NCI-H1417 treated with DMSO at 0.1 percent for 48 hours (cell line): Measurements from ENCODE around the gene SLC6A2.

Experiments used
- DNase-seq: peaks from one replicate; lab custom pipeline; 2025; lab: John Stamatoyannopoulos, UW

The SLC6A2 gene

GRCh38 chr16:55647798-55648197, 8.0 kb upstream of the SLC6A2 start:
- DNase-seq = no peak

GRCh38 chr16:55651841-55652824, 3.7 kb upstream of the SLC6A2 start:
- no peak for DNase-seq

DNA sequence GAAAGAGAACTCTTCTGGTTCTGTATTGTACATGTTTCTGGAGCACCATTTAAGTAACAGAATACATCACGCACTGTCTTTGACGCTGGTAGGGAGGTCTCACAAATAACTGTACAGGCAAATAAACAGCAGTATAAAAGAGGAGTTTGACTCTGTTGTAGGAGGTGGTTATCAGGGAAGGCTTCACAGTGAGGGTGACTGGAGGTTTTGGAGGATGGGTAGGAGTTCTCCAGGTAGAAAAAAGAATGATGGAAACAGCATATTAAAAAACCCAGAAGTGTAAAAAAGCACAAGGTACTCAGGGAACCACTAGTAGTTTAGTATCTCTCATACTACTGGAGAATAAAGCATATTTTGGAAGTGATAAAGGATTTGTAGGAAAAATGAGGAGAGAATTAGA, 2.7 kb upstream of the SLC6A2 start:
- DNase-seq = no peak

DNA sequence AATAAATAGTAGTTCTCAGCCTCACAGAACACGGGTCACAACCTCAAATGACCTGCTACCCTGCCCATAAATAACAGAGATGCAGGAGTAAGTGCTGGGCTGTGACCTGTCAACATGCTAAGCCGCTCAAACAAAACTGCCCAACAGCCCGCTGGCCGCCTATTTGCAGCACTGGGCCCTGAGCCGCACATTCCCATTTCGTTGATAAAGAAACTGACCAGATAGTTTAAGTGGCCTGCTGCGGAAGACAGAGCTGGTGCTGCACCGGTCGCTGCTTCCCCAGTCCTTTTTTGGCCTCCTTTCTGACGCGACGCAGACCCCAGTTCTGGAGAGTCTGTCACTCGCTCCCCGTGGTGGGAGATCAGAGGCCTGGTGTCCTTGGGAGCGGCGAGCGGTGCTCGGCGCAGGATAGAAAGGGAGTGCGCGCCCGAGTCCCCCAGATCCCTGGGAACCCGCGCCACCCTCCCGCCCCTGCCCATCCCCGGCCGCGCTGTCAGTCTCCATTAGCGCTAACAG, 349 bp upstream of the SLC6A2 start:
- no peak for DNase-seq

DNA sequence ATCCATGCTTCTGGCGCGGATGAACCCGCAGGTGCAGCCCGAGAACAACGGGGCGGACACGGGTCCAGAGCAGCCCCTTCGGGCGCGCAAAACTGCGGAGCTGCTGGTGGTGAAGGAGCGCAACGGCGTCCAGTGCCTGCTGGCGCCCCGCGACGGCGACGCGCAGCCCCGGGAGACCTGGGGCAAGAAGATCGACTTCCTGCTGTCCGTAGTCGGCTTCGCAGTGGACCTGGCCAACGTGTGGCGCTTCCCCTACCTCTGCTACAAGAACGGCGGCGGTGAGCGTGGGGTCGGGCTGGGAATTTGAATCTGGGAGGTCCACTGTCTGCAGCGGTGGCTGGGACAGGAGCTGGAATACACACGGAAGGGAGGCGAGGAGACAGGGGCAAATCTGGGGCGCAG, 904 bp downstream of the SLC6A2 start:
- no peak for DNase-seq

- no peak for DNase-seq
These were observed 1.8 kb downstream of the SLC6A2 start for GRCh38 chr16:55657616-55658015.

DNA sequence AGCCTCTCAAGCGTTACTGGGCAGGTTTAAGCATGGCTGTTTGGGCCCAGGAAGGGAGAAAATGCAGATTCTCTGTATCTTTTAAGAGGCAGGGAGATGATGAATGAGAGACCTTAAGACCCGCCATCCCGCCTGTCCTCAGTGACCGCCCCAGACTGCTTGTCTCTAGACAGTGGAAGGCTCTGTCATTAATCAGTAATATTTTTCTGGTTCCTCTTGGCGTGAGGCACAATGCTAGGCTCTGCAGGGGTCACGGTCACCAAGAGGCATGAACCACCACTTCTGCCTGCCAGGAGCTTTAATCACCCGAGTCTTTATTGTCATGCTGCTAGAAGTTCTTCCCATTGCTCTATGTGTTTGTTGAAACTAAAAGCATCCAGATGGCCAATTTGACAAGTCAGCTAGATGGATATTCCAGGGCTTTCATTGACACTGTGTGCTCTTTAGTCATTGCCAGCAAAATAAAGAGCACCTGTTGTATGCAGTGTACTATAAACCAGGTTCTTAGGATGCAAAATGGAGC, 3.2 kb downstream of the SLC6A2 start:
- DNase-seq = no peak

GRCh38 chr16:55660026-55660425, 4.2 kb downstream of the SLC6A2 start:
- DNase-seq = no peak

DNA sequence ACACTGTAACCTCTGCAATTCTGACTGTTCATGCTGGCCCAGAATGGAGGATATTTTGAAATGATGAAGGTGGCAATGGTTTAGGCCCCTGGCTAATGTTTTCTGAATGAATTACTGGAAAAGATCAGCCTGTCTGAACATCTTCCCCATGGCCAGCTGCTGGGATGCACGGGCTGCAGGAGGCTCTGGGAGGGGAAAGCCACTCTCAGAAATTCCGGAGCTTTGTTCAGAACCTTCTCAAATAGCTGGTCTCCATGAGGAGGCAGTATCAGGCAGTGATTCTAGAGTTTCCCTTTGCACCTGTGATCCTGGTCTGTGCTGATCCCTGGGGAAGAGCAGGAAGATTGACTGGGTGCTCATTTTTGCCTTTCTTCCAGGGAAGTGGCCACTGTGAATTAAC, 5.0 kb downstream of the SLC6A2 start:
- no peak for DNase-seq

DNA sequence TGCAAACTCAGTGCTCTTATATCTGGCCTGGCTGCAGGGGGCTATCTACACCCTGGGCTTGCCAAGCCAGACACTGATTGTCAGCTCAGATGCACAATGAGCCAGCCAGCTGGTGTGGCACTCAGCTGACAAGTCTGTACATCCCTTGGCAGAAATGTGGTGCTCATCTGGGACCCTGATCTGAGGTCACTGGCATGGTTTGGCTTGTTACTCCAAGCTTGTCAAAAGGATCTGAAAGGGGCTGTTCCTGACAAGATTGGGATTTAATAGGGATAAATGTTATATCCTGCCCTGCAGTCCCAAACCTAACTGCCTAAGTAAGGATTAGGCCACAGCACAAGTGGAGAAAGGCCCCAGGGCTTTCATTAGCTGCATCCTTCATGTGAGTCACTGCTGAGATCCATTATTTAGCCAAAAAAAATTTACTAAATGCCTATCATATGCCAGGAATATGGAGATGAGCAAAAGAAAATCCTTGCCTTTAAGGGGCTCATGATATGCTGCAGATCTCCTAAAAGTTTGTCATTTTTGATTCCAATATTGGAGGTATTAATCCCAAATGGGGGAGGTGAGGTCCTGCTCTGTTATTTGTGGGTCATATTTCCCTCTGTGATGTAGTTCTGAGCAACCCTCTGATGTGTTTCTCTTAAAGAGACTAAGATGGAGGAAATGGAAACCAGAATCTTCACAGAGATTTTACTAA, 6.3 kb downstream of the SLC6A2 start:
- no peak for DNase-seq

DNA sequence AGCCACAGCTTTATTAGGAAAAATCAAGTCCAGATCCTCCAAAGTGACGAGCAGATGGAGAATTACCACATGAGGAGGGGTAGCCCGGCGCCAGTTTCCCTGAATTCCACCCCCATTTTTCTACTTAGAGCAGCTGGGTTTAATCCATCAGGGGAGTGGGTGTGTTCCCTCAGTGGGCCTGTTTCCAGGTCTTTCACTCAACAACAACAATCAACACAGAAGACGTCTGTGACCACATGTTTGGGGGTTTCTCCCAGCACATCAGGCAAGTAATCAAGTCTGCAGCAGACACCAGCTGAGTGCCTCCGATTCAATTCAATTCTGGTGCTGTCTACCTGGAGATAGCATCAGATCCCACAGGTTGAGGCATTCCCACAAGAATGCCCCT, 6.8 kb downstream of the SLC6A2 start:
- no peak for DNase-seq

GRCh38 chr16:55663225-55663624, 7.4 kb downstream of the SLC6A2 start:
- no peak for DNase-seq

DNA sequence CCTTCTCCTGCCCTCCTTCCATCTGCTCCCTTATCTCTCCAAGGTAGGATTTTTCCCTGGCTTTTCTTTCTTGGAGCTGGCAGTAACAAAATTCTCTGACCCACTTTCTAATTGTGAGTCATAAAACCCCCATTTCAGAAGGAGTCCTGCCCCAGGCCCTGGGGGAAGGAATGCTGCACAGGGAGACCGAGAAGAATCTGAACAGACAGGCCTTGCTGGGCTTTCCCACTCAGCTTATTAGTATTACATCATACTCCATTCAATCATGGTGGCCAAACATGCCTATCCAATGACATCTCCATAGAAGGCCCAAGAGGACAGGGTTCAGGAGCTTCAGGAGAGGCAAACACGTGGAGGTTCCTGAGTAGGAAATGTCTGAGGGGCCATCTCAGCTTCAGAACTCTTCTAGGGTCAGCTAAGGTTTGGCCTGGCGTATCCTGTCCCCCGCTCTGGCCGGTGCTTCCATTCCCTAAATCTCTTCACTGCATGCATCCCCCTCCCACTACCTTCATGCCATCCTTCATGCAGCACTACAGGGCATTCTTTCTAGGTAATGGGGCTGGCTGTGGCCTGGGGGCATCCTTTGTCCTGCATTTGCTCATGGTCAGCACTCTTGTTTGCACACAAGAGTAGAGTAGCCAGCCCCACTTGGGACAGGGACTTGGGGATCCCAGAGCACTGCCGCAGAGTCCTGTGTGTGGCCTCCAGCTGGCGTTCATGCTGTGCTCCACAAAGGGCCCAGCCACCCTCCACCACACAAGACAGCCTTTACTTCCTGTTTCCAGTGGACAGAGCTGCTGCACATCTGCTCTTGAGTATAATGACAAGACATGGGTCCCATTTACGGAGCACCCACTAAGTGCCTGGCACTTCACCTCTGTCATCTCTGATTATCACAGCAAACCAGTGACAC, 8.2 kb downstream of the SLC6A2 start:
- DNase-seq = no peak

GRCh38 chr16:55664786-55665407, 9.1 kb downstream of the SLC6A2 start:
- DNase-seq = no peak

DNA sequence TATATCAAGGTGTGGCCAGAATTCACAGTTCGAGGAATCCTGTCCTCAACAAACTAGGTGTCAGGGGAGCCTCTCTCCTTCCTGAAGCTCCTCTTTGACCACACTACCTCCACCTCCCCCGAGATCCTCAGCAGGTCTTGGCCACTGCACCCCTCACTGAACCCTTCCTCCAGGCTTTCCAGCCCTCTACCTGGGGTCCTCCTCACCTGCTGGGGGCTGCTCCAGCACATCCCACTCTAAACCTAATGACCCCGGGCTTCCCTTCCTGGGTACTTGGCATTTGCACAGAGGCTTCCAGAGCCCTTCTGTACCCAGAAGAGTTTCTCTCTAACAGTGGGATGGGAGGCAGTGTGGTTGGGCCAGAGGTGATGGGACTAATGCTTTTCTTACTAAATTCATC, 9.7 kb downstream of the SLC6A2 start:
- DNase-seq = no peak

DNA sequence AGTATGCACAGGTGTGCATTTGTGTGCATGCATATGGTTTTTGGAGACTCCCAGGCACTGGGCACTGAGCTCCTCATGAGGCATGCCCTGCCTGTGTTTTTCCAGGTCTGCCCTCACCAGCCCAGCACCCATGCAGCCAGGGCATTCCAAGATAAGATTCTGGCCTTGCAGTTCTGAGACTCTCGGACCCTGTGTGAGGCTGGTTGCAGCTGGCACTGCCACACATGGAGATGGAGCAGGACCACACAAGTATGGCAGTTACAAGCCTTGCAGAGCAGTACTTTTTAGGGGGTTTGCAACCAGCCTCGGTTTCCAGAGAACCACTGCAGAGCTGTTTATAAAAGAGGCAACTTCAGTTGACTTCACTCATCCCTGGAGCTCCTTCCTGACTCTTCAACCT, 10.2 kb downstream of the SLC6A2 start:
- DNase-seq = no peak

DNA sequence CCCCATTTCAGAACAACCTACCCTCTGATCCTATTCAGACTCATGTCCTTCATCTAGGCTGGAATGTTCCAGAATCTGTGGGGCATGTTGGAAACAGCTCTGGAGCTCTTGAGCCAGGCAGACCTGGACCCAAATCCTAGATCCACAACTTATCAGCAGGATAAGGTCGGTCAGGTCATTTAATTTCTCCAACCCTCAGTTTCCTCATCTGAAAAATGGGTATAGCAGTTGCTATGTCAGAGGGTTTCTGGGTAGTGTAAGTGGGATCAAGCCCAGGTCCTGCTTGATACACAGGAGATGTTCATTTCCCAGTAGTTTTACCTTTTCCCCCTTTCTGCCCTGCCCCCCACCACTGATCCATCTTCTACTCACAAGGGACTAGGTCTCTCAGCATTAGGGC, 12.0 kb downstream of the SLC6A2 start:
- no peak for DNase-seq

GRCh38 chr16:55668340-55669281, 12.8 kb downstream of the SLC6A2 start:
- DNase-seq = no peak

DNA sequence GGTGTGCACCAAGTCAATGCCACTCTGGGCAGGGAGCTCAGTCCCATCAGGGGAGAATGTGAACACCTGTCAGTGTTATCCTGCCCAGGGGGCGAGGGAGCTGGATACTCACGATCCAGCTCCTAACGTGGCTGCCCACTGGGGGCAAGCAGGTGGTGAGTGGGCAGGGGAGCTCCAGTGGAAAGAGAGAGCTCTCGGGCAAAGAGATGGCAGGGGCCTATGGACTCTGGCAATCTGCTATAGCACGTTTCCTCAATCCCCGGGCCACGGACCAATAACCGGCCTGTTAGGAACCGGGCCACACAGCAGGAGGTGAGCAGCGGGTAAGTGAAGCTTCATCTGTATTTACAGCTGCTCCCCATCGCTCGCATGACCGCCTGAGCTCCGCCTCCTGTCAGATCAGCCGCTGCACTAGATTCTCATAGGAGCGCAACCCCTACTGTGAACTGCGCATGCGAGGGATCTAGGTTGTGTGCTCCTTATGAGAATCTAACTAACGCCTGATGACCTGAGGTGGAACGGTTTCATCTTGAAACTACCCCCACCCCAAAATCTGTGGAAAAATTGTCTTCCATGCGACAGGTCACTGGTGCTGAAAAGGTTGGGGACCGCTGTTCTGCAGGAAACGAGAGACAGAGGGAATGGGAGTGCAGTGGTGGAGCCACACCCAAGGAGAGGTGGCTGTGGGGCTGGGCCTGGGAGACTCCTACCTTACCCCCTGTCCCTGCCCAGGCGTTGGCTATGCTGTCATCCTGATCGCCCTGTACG, 15.6 kb downstream of the SLC6A2 start:
- no peak for DNase-seq

DNA sequence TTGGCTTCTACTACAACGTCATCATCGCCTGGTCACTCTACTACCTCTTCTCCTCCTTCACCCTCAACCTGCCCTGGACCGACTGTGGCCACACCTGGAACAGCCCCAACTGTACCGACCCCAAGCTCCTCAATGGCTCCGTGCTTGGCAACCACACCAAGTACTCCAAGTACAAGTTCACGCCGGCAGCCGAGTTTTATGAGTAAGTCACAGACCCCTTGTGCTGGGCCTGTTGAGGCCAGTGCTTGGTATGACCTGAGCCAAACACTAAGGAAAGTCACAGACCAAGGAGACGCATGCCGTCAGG, 16.1 kb downstream of the SLC6A2 start:
- no peak for DNase-seq
